IPS-NIHi7 (cell line): ENCODE data around the gene TRPM8.
"Not testable (repeated sequence)": the region's sequence is repeated elsewhere in the genome, so short reads cannot be mapped to it uniquely, and the experiment has no call there.

Source experiments
- DNase-seq: peaks from one replicate; pipeline ENCODE4 v3.0.0; 2012; ENCODE audit warnings: mixed read lengths; ENCODE audit errors: extremely low spot score

Gene TRPM8

DNA sequence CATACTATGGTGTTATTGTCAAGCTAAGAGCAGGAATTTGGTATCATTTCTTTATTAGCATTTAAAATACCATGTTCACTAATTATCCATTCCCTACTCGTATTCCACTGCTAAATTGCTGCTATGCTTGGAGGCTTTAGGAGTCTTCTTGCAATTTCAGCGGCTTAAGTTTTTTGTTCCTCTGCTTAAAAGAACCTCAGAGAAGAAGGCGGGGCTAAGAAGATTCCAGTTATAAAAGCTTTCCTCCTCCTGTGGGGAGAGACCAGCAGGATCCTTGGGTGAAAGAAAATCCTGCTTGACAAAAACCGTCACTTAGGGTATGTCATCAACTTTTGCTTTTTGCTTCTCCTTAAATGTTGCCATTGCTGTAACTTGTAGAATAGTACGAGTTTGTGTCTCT, at the start of gene TRPM8:
Gene TRPM8, plus strand, starts transcription at position 258 of the 400 bp plus-strand sequence. CDS start 9,165 bp downstream, outside the sequence.
- DNase-seq = no peak

GRCh38 chr2:233867993-233868532, 49.1 kb upstream of the TRPM8 start, which contains the start of gene MSL3B:
TSS of gene MSL3B (minus strand) at chr2:233868386.
- peak; percentile 85 for DNase-seq

GRCh38 chr2:233871432-233871831, 45.7 kb upstream of the TRPM8 start:
- no peak for DNase-seq

DNA sequence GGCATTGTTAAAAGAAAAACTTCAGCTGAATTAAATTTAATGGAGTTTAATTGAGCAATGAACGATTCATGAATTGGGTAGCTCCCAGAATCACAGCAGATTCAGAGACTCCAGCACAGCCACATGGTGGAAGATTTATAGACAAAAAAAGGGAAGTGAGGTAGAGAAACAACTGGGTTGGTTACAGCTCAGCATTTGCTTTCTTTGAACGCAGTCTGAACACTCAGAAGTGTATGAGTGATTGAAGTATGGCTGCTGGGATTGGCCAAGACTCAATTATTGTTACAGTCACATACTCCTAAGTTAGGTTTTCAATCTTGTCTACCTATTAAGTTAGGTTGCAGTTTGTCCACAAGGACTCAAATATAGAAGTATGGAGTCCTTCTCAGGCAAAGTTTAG, 45.0 kb upstream of the TRPM8 start:
- not testable (repeated sequence) for DNase-seq

- no peak for DNase-seq
Measured at GRCh38 chr2:233882353-233882752, 34.8 kb upstream of the TRPM8 start.

- DNase-seq = no peak
Measured at GRCh38 chr2:233892793-233893192, 24.4 kb upstream of the TRPM8 start.

- DNase-seq = not testable (repeated sequence)
Measured at GRCh38 chr2:233896253-233896652, 20.9 kb upstream of the TRPM8 start.

- no peak for DNase-seq
Measured at GRCh38 chr2:233901367-233901766, 15.8 kb upstream of the TRPM8 start.

- DNase-seq = no peak
Measured at GRCh38 chr2:233901884-233902283, 15.3 kb upstream of the TRPM8 start.

- DNase-seq = no peak
Measured at GRCh38 chr2:233905945-233906344, 11.2 kb upstream of the TRPM8 start.

DNA sequence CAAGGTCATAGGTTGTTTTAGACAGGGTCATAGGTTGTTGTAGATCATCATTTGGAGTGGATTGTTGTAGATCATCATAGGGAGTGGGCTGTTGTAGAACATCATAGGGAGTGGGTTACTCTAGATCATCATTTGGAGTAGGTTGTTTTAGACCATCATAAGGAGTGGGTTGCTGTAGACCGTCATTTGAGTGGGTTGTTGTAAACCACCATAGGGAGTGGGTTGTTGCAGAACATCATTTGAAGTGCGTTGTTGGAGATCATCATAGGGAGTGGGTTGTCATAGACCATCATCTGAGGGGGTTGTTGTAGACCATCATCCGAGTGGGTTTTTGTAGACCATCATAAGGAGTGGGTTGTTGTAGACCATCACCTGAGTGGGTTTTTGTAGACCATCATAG, 9.5 kb upstream of the TRPM8 start:
- no peak for DNase-seq

- DNase-seq = peak; percentile 83
Measured at GRCh38 chr2:233912691-233913423, 4.3 kb upstream of the TRPM8 start.

- peak; percentile 40 for DNase-seq
Measured at GRCh38 chr2:233915128-233915527, 2.0 kb upstream of the TRPM8 start.

GRCh38 chr2:233919319-233919718, 2.1 kb downstream of the TRPM8 start:
- DNase-seq = no peak

DNA sequence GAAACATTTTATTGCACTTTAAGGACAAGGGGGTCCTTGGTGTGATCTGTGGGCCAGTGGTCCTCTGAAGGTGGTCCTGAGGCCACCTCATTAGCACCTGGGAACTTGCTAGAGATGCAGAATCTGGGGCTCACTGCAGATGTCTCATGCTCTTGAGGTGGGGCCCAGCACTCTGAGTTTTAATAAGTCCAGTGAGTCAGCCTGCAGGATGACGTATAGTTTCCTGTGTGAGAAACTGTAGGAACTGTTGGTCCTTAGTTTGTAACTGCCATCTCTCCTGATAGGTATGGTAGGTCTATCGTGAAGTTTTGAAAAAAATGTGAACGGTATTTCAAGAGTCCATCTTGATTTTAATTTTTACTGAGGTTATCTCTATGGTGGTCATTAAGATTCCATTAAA, 2.8 kb downstream of the TRPM8 start:
- DNase-seq = no peak

DNA sequence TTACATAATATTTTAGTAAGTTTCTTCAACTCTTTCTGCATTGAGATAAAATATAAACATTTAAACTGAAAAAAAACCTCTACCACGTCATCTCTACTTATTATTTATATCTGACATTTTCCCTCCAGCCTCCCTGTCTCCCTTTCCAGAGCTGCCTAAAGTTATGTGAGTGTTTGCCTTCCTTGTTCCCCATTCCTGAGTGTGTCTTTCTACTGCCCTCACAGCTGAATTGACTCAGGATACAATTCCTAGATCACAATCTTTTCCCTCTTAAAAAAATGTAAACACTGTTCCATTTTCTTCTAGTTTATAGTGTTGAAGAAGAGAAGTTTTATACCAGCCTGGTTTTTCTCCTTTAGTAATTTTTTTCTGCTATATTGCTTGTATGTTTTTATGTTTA, 5.3 kb downstream of the TRPM8 start:
- DNase-seq = no peak

DNA sequence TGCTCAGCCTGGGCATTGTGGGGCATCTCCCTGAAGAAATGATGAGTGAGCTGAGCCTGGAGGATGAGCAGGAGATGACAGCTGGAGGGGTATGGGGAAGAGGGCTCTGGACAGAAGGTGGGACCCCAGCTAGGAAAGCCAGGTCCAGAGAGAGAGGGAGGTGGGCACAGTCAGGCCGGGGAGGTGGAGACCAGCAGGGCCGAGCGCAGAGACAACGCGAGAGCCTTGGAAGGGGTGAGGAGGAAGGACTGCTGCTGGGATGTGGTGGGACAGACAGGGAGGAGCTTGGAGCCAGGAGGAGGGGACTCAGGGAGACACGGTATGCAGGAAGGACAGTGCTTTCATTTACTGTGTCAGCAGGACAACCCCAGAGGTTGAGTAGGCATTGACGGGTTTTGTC, 8.2 kb downstream of the TRPM8 start:
- no peak for DNase-seq

DNA sequence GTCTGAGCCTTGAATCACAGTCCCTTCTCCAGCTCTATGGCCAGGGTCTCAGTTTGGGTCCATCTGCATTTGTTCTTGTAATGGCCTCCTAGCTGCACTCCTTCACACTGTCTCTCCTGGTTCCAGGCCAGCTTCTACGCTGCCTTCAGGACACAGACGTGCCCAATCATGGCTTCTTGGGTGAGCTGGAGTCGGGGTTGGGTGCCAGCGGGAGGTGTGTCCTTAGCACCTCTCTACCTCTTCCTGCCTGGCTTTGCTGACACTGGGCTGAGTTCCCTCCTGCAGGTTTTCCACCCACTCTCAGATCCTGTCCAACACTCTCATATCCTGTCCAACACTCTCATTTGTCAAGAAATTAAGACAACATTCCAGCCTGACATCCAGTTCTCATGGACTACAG, 9.6 kb downstream of the TRPM8 start:
- no peak for DNase-seq

GRCh38 chr2:233928594-233929351, 11.6 kb downstream of the TRPM8 start:
- DNase-seq = peak; percentile 53

DNA sequence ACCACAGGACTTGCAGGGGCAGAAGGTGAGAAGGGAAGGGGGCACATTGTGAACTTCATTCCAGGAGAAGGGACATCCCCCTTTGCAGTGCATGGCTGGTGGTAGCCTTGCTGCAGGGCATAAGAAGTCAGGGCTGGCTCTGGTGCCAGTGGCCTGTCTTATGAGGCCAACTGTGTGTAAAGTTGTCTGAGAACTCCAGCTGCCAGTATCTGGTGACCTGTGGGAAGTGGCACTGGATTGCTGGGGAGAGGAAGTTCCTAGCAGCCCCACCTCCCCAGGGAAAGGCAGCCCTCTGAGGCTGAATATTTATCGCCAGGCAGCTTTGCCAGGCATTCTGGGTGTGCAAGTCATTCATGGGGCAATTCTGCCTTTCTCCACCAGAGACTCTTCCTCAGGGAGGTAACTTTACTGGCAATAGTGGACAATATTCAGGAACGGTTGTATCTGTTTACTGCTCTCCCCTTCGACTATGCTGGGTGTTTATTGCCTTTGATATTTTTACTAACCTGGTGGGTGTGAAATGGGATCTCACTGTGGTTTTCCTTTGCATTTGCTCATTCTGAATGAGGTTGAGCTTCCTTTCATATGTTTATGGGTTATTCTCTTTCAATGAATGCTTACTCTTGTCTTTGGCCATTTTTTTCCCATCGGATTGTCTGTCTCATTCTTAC, 12.3 kb downstream of the TRPM8 start:
- peak; percentile 49 for DNase-seq

DNA sequence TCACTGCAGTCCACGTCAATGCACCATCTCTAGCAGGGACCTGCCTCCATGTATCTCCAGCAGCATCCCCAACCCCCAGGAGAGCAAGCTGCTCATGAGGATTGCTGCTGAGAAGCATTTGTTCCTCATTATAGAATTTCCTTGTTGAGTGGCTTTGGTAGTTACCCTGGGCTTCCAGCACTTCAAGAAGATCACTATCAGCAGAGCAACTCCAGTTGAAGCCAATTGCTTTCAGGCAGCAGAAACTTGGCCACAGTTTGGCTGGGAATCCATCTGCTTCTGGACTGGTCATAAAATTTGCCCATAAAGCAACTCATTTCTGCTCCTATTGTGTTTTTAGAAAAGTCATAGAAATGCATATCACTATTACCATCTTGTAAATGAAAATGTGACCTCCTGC, 17.4 kb downstream of the TRPM8 start:
- DNase-seq = no peak

GRCh38 chr2:233935426-233935825, 18.3 kb downstream of the TRPM8 start:
- DNase-seq = no peak
